HG03439 (cell line): Measurements from ENCODE around the gene PCYT2.

Experiments used
- ATAC-seq: cut with Tn5 transposase; IDR thresholded peaks from one replicate; pipeline ENCODE4 v1.9.1; 2021; ENCODE audit warnings: mild to moderate bottlenecking, moderate library complexity; ENCODE audit not compliant: unreplicated experiment

Gene PCYT2

GRCh38 chr17:81927653-81928543 is 16.7 kb upstream of the PCYT2 start, which contains the start of gene MAFG:
MAFG (minus strand) TSS chr17:81927735; CDS start chr17:81923185, 4,550 bp downstream.
- peak; percentile 54 for ATAC-seq

GRCh38 chr17:81927152-81927652 is 16.0 kb upstream of the PCYT2 start:
- ATAC-seq = peak; percentile 16

- ATAC-seq = peak; percentile 23
Measured at GRCh38 chr17:81926451-81927151, 15.4 kb upstream of the PCYT2 start.

GRCh38 chr17:81925860-81926450 is 14.8 kb upstream of the PCYT2 start:
- ATAC-seq = no peak

GRCh38 chr17:81924557-81925532 is 13.6 kb upstream of the PCYT2 start:
- ATAC-seq = no peak

GRCh38 chr17:81923302-81924260 is 12.4 kb upstream of the PCYT2 start:
- no peak for ATAC-seq

- no peak for ATAC-seq
Measured at GRCh38 chr17:81922566-81923301, 11.5 kb upstream of the PCYT2 start.

GRCh38 chr17:81921996-81922565 is 10.9 kb upstream of the PCYT2 start:
- no peak for ATAC-seq

GRCh38 chr17:81921537-81921862 is 10.3 kb upstream of the PCYT2 start:
- no peak for ATAC-seq

GRCh38 chr17:81920612-81921536 is 9.7 kb upstream of the PCYT2 start:
- no peak for ATAC-seq

GRCh38 chr17:81918832-81919545 is 7.8 kb upstream of the PCYT2 start:
- ATAC-seq = no peak

- ATAC-seq = peak; percentile 9
Measured at GRCh38 chr17:81918333-81918669, 7.1 kb upstream of the PCYT2 start.

- ATAC-seq = peak; percentile 60
Measured at GRCh38 chr17:81917565-81918332, 6.5 kb upstream of the PCYT2 start, which contains the start of gene SIRT7. SIRT7 (minus strand) TSS chr17:81918176; CDS start chr17:81918131, 45 bp downstream.

GRCh38 chr17:81916234-81917001 is 5.2 kb upstream of the PCYT2 start:
- no peak for ATAC-seq

- no peak for ATAC-seq
Measured at GRCh38 chr17:81915331-81915730, 4.1 kb upstream of the PCYT2 start.
